K562 (cell line): ENCODE measurements around the gene B4GALT7. TPM values are rescaled to one million over a fixed set of nuclear protein-coding genes. Genes with fewer than 3 reads are reported as not detected.

Experiments used
- ATF1 ChIP-seq, 2 experiments: fragments of 450-650 bp in 1 of 2; IDR thresholded peaks; 2 replicates each; pipeline ENCODE4 v1.6.1; 2016; ENCODE audit warnings: missing compliant biosample characterization in 1 of 2, missing genetic modification characterization in 1 of 2
- EP400 ChIP-seq: fragments of 450-650 bp; IDR thresholded peaks from 2 replicates; pipeline ENCODE4 v1.6.1; 2017; ENCODE audit warnings: antibody characterized with exemption, mild to moderate bottlenecking, moderate library complexity
- FOXK2 ChIP-seq, 2 experiments: fragments of 450-650 bp; IDR thresholded peaks in 1 of 2; conservative IDR thresholded peaks in 1 of 2; 2 replicates each; pipeline ENCODE4 v1.6.1; 2016; ENCODE audit warnings: low read depth in 2 of 2, mild to moderate bottlenecking in 1 of 2
- JUND ChIP-seq, 2 experiments: IDR thresholded peaks; 2 replicates in 1 of 2; 3 replicates in 1 of 2; pipeline ENCODE4 v1.6.1; 2011; ENCODE audit warnings: borderline replicate concordance in 2 of 2, low read depth in 2 of 2, low read length in 2 of 2, improper control_type of control experiment in 1 of 2, missing biosample characterization in 1 of 2, missing genetic modification characterization in 1 of 2, missing genetic modification reagents in 1 of 2
- KDM1A ChIP-seq, 2 experiments: fragments of 450-650 bp; IDR thresholded peaks; 2 replicates each; pipeline ENCODE4 v1.6.1; 2016; ENCODE audit warnings: mild to moderate bottlenecking in 2 of 2
- MTA2 ChIP-seq: fragments of 450-650 bp; IDR thresholded peaks from 2 replicates; pipeline ENCODE4 v1.6.1; 2016; ENCODE audit warnings: low read depth
- RB1 ChIP-seq: fragments of 450-650 bp; IDR thresholded peaks from 2 replicates; pipeline ENCODE4 v1.6.1; 2017; ENCODE audit warnings: low read depth, mild to moderate bottlenecking
- SRSF7 ChIP-seq: fragments of 200-400 bp; formaldehyde crosslinking; optimal IDR thresholded peaks from 2 replicates; pipeline ENCODE3; 2017; ENCODE audit warnings: mild to moderate bottlenecking, low read depth, low read length
- TOE1 ChIP-seq, 2 experiments: fragments of 450-650 bp in 1 of 2; sonication (generic) in 1 of 2; formaldehyde crosslinking in 1 of 2; IDR thresholded peaks; 2 replicates each; pipeline versions ENCODE4 v1.7.1 to v1.8.0; 2016 to 2022; ENCODE audit warnings: borderline replicate concordance in 2 of 2, mild to moderate bottlenecking in 2 of 2, antibody characterized with exemption in 1 of 2, inconsistent platforms in 1 of 2, low read depth in 1 of 2, missing genetic modification reagents in 1 of 2, moderate library complexity in 1 of 2
- U2AF2 ChIP-seq: fragments of 200-400 bp; formaldehyde crosslinking; optimal IDR thresholded peaks from 2 replicates; pipeline ENCODE3; 2017; ENCODE audit warnings: low read depth, mild to moderate bottlenecking, low read length
- ZBTB11 ChIP-seq, 3 experiments: fragments of 200-800 bp in 1 of 3; fragments of 250-450 bp in 1 of 3; fragments of 450-650 bp in 1 of 3; sonication (Bioruptor Pico) in 1 of 3; sonication (Bioruptor generic) in 1 of 3; formaldehyde crosslinking in 1 of 3; IDR thresholded peaks; 2 replicates each; pipeline versions ENCODE4 v1.6.1 to v1.8.0; 2016 to 2022; ENCODE audit warnings: mild to moderate bottlenecking in 2 of 3, missing genetic modification characterization in 2 of 3, missing compliant biosample characterization in 1 of 3, moderate library complexity in 1 of 3
- ZNF639 ChIP-seq, 2 experiments: fragments of 200-800 bp in 1 of 2; sonication (Bioruptor generic) in 1 of 2; sonication (generic) in 1 of 2; formaldehyde crosslinking in 1 of 2; IDR thresholded peaks in 1 of 2; conservative IDR thresholded peaks in 1 of 2; 2 replicates each; pipeline versions ENCODE4 v1.5.0 to v1.6.1; 2016 to 2020; ENCODE audit warnings: missing compliant biosample characterization in 1 of 2, missing genetic modification characterization in 1 of 2, missing genetic modification reagents in 1 of 2
- ZNF668 ChIP-seq: fragments of 250-450 bp; sonication (Bioruptor Pico); IDR thresholded peaks from 2 replicates; pipeline ENCODE4 v1.8.0; 2022; ENCODE audit warnings: mild to moderate bottlenecking, inconsistent platforms
- ZNF766 ChIP-seq: fragments of 200-800 bp; sonication (Bioruptor generic); conservative IDR thresholded peaks from 2 replicates; pipeline ENCODE4 v1.6.1; 2016; ENCODE audit warnings: missing genetic modification characterization, missing compliant biosample characterization
- polyA plus RNA-seq, 8 experiments: library from polyadenylated mRNA; depleted of rRNA in 4 of 8; stranded (reverse) in 5 of 8; unstranded in 3 of 8; fragments of >200 nt; fragmentation: Nextera tagmentation in 2 of 8; fragmentation: Illumina TruSeq in 1 of 8; extraction: Ambion mirVana in 2 of 8; extraction: Trizol in 1 of 8; gene quantifications; 2 replicates each; pipeline versions ENCODE4 v1.2.1 to v1.2.3, GENCODE V29; 2011 to 2014; ENCODE audit warnings: inconsistent platforms in 1 of 8, missing spikeins in 1 of 8
- total RNA-seq, 7 experiments: library from RNA; depleted of rRNA in 6 of 7; stranded (reverse); fragments of >200 nt in 6 of 7; fragmentation: Illumina TruSeq in 2 of 7; extraction: Trizol in 2 of 7; gene quantifications; 2 replicates each; pipeline versions ENCODE4 v1.2.1 to v1.2.3, GENCODE V29; 2011 to 2021; ENCODE audit warnings: low replicate concordance in 1 of 7

B4GALT7 gene
- total and polyA plus RNA-seq, 9 of the 15 experiments (the other 6 are each of a cell fraction or from before 2014, with no cell fraction given): 0.34 to 17.7 (median 9.1) TPM

GRCh38 chr5:177557041-177557647, 42.8 kb upstream of the B4GALT7 start (continued):
- TF ChIP-seq EP400 (peak; percentile 33; the same call in 1 of the 2 replicates), ZNF766 (CRISPR knock-in tag) (peak; percentile 75; the same call in 1 of the 2 replicates), TOE1 (IDR thresholded peaks at IDR 0.05; ENCODE audit: borderline replicate concordance) (peak; percentile 99), TOE1 (CRISPR knock-in tag; IDR thresholded peaks at IDR 0.05; ENCODE audit: borderline replicate concordance, low read depth) (no peak), MTA2 (no peak), JUND (IDR thresholded peaks at IDR 0.05; ENCODE audit: borderline replicate concordance, low read depth, low read length) (peak; percentile 60; the same call in 1 of the 2 replicates), JUND (tag; IDR thresholded peaks at IDR 0.05; ENCODE audit: borderline replicate concordance, low read depth, low read length) (peak; percentile 68; the same call in 1 of the 3 replicates), ATF1 (CRISPR knock-in tag; IDR thresholded peaks at IDR 0.05) (no peak), ATF1 (tag; IDR thresholded peaks at IDR 0.05) (peak; percentile 78), SRSF7 (no peak), ZNF668 (CRISPR knock-in tag) (peak; percentile 2; the same call in 1 of the 2 replicates), KDM1A (IDR thresholded peaks at IDR 0.05) (0 out of 4 replicates have a peak, but pooled peaks of 1 of the 2 experiments have one; percentile 33), FOXK2 (conservative IDR thresholded peaks at IDR 0.05 in 1 of 2, IDR thresholded peaks at IDR 0.05 in 1 of 2; ENCODE audit: low read depth in 2 of 2) (peak in 1 of 2 experiments; percentile 78; a peak in 2 of 4 replicates), RB1 (no peak), ZNF639 (CRISPR knock-in tag; conservative IDR thresholded peaks at IDR 0.05 in 1 of 2, IDR thresholded peaks at IDR 0.05 in 1 of 2) (peak in 1 of 2 experiments; percentile 62; a peak in 1 of 4 replicates), U2AF2 (no peak), ZBTB11 (CRISPR knock-in tag; IDR thresholded peaks at IDR 0.05) (0 out of 6 replicates have a peak, but pooled peaks of 1 of the 3 experiments have one; percentile 28)
- TF ChIP-seq, all 486 proteins: peak for 83
